Measurements from ENCODE around the gene PCSK5.

PCSK5 gene

DNA sequence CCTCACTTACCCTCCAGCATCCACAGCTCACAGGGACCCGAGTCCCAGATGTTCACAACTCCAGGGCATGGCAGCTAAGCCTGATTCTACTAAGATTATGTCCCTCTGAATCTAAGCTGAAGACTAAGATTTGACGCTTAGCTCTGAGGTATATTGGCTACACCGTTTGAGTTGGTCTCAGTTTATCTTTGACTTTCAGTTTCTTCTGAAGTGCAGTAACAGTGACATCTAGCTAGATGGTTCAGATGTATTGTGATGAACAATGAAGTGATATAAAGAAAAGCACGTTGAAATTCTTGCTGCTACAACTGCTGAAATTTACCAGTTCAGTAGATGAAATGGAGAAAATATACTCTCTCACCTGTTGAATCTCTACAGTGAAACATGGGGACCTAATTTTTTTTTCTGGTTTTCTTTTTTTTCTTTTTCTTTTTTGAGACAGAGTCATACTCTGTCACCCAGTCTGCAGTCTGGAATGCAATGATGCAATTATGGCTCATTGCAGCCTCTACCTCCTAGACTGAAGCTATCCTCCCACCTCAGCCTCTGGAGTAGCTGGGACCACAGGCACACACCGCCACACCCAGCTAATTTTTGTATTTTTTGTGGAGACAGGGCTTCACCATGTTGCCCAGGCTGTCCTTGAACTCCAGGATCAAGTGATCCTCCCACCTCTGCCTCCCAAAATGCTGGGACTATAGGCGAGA lies 488.0 kb downstream of the PCSK5 start:
- H3K27ac ChIP-seq (ENCODE audit: low read depth, low read length): no peak overlapping the region
- H3K79me2 ChIP-seq (ENCODE audit: insufficient read depth, low read length): no peaks in the 10 kb centered on the region
- H3K9me3 ChIP-seq (ENCODE audit: insufficient read depth, low read length): no peaks in the 10 kb centered on the region
- no peak overlapping the region for H3K4me3 ChIP-seq (ENCODE audit: insufficient read depth, low read length, poor library complexity, severe bottlenecking)
- H3K36me3 ChIP-seq (ENCODE audit: low read length): no peaks in the 10 kb centered on the region
- no peak overlapping the region for H3K4me2 ChIP-seq (ENCODE audit: low read depth, low read length, poor library complexity, severe bottlenecking)
- no peak overlapping the region for H3K9ac ChIP-seq (ENCODE audit: low read length)
- H2AFZ ChIP-seq (ENCODE audit: low read depth, low read length, severe bottlenecking): no peak overlapping the region
- TF ChIP-seq EZH2phosphoT487 (conservative IDR thresholded peaks at IDR 0.05; ENCODE audit: low read length): no peak
- TF ChIP-seq, protein P1, sequence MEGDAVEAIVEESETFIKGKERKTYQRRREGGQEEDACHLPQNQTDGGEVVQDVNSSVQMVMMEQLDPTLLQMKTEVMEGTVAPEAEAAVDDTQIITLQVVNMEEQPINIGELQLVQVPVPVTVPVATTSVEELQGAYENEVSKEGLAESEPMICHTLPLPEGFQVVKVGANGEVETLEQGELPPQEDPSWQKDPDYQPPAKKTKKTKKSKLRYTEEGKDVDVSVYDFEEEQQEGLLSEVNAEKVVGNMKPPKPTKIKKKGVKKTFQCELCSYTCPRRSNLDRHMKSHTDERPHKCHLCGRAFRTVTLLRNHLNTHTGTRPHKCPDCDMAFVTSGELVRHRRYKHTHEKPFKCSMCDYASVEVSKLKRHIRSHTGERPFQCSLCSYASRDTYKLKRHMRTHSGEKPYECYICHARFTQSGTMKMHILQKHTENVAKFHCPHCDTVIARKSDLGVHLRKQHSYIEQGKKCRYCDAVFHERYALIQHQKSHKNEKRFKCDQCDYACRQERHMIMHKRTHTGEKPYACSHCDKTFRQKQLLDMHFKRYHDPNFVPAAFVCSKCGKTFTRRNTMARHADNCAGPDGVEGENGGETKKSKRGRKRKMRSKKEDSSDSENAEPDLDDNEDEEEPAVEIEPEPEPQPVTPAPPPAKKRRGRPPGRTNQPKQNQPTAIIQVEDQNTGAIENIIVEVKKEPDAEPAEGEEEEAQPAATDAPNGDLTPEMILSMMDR (IDR thresholded peaks at IDR 0.05; ENCODE audit: insufficient read depth, low read length, poor library complexity, severe bottlenecking): no peak
- no peaks in the 10 kb centered on the region for H3K27me3 ChIP-seq (ENCODE audit: low read length)
- no peaks in the 10 kb centered on the region for H3F3A ChIP-seq (ENCODE audit: insufficient read depth)
- H4K20me1 ChIP-seq (ENCODE audit: low read depth, low read length): no peaks in the 10 kb centered on the region
- no peaks in the 10 kb centered on the region for H3K9me2 ChIP-seq (replicated peaks; ENCODE audit: insufficient read depth, low read length)

DNA sequence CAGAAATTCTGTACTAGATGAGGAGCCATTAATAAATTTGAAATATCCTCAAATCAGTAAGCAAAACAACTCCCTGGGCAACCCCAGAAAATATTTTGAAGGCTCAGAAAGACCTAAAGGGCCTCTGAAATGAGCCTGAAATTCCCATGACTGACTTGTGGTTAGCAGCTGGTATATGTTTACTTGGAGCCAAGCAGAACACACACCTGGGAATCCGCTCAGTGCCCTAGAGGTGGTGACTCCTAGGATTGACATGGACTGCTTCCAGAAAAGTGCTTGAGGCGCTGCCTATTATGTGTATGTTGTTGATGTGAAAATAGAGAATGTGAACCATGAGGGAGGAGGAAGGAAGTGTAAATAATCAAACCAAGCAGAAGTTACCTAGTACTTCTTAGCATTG lies 489.0 kb downstream of the PCSK5 start:
- no peak overlapping the region for H3K27ac ChIP-seq (ENCODE audit: low read depth, low read length)
- H3F3A ChIP-seq (ENCODE audit: insufficient read depth): no peaks in the 10 kb centered on the region
- H3K9me2 ChIP-seq (replicated peaks; ENCODE audit: insufficient read depth, low read length): no peaks in the 10 kb centered on the region
- H3K9me3 ChIP-seq (ENCODE audit: insufficient read depth, low read length): no peaks in the 10 kb centered on the region
- no peak overlapping the region for H3K9ac ChIP-seq (ENCODE audit: low read length)
- TF ChIP-seq EZH2phosphoT487 (conservative IDR thresholded peaks at IDR 0.05; ENCODE audit: low read length): no peak
- TF ChIP-seq, protein P1 (IDR thresholded peaks at IDR 0.05; ENCODE audit: insufficient read depth, low read length, poor library complexity, severe bottlenecking): no peak
- no peak overlapping the region for H3K4me3 ChIP-seq (ENCODE audit: insufficient read depth, low read length, poor library complexity, severe bottlenecking)
- H3K4me2 ChIP-seq (ENCODE audit: low read depth, low read length, poor library complexity, severe bottlenecking): no peak overlapping the region
- H3K27me3 ChIP-seq (ENCODE audit: low read length): no peaks in the 10 kb centered on the region
- no peaks in the 10 kb centered on the region for H4K20me1 ChIP-seq (ENCODE audit: low read depth, low read length)
- no peak overlapping the region for H2AFZ ChIP-seq (ENCODE audit: low read depth, low read length, severe bottlenecking)
- H3K36me3 ChIP-seq (ENCODE audit: low read length): no peaks in the 10 kb centered on the region
- no peaks in the 10 kb centered on the region for H3K79me2 ChIP-seq (ENCODE audit: insufficient read depth, low read length)

DNA sequence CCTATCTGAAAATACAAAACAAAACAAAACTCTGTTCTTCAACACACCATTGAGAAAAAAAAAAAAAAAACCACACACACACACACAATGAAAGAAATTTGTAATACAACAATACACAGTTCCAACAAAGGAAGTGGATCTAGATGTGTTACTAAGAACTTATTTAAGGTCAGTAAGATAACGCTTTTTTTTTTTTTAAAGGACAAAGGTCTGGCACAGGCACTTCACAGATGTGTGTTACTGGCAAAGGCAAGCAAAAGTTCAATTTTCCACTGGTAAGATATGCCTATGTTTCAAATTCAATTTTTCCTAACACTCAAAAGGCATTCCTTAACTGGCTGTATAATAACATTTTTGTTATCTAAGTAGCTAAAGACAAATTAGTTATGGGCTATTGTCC lies 500.2 kb downstream of the PCSK5 start:
- Histone ChIP-seq H3K9ac (ENCODE audit: low read length) (no peak overlapping the region), H3K4me3 (ENCODE audit: insufficient read depth, low read length, poor library complexity, severe bottlenecking) (no peak overlapping the region), H3K9me3 (ENCODE audit: insufficient read depth, low read length) (no peaks in the 10 kb centered on the region), H3K79me2 (ENCODE audit: insufficient read depth, low read length) (peaks cover 18% of the 10 kb centered on the region), H3K27me3 (ENCODE audit: low read length) (no peaks in the 10 kb centered on the region), H3K27ac (ENCODE audit: low read depth, low read length) (no peak overlapping the region), H2AFZ (ENCODE audit: low read depth, low read length, severe bottlenecking) (no peak overlapping the region), H3K4me2 (ENCODE audit: low read depth, low read length, poor library complexity, severe bottlenecking) (no peak overlapping the region), H3K36me3 (ENCODE audit: low read length) (peaks cover 22% of the 10 kb centered on the region), H4K20me1 (ENCODE audit: low read depth, low read length) (no peaks in the 10 kb centered on the region), H3F3A (ENCODE audit: insufficient read depth) (no peaks in the 10 kb centered on the region), H3K9me2 (replicated peaks; ENCODE audit: insufficient read depth, low read length) (no peaks in the 10 kb centered on the region)
- TF ChIP-seq, protein P1 (IDR thresholded peaks at IDR 0.05; ENCODE audit: insufficient read depth, low read length, poor library complexity, severe bottlenecking): no peak
- TF ChIP-seq EZH2phosphoT487 (conservative IDR thresholded peaks at IDR 0.05; ENCODE audit: low read length): no peak
